Muscle layer of colon (tissue), 2 donors: Measurements from ENCODE around the gene UTF1.
"Not testable (repeated sequence)": the region's sequence is repeated elsewhere in the genome, so short reads cannot be mapped to it uniquely, and the experiment has no call there.

ENCODE experiments used
- H3K27ac ChIP-seq: one replicate; pipeline ENCODE4 v1.7.0; 2013; ENCODE audit warnings: low read depth, mild to moderate bottlenecking, low read length, moderate library complexity
- H3K27me3 ChIP-seq, 2 donors: one replicate each; pipeline ENCODE4 v1.7.0; 2013; ENCODE audit warnings: low read length in 2 of 2, mild to moderate bottlenecking in 2 of 2; ENCODE audit not compliant: insufficient read depth in 2 of 2, control insufficient read depth in 1 of 2
- H3K36me3 ChIP-seq: one replicate; pipeline ENCODE4 v1.7.0; 2013; ENCODE audit warnings: mild to moderate bottlenecking, low read length; ENCODE audit not compliant: insufficient read depth
- H3K4me1 ChIP-seq: one replicate; pipeline ENCODE4 v1.7.0; 2013; ENCODE audit warnings: mild to moderate bottlenecking, low read length; ENCODE audit not compliant: insufficient read depth
- H3K4me3 ChIP-seq, 2 donors: one replicate each; pipeline ENCODE4 v1.7.0; 2013; ENCODE audit warnings: low read length in 2 of 2, low read depth in 1 of 2, mild to moderate bottlenecking in 1 of 2, moderate library complexity in 1 of 2
- H3K9ac ChIP-seq: one replicate; pipeline ENCODE4 v1.7.0; 2013; ENCODE audit warnings: low read length
- H3K9me3 ChIP-seq: one replicate; pipeline ENCODE4 v1.7.0; 2013; ENCODE audit warnings: mild to moderate bottlenecking, low read length
- donor health status: abdominal sarcoma.
- donor health status: Adenocarcinoma of cecum.

Gene UTF1

GRCh38 chr10:133265052-133265451 lies 35.0 kb downstream of the UTF1 start:
- peaks cover 13% of the 10 kb centered on the region for H3K4me1 ChIP-seq
- not testable (repeated sequence) for H3K27ac ChIP-seq, H3K36me3 ChIP-seq, H3K9ac ChIP-seq, H3K4me3 ChIP-seq, H3K27me3 ChIP-seq, H3K9me3 ChIP-seq

DNA sequence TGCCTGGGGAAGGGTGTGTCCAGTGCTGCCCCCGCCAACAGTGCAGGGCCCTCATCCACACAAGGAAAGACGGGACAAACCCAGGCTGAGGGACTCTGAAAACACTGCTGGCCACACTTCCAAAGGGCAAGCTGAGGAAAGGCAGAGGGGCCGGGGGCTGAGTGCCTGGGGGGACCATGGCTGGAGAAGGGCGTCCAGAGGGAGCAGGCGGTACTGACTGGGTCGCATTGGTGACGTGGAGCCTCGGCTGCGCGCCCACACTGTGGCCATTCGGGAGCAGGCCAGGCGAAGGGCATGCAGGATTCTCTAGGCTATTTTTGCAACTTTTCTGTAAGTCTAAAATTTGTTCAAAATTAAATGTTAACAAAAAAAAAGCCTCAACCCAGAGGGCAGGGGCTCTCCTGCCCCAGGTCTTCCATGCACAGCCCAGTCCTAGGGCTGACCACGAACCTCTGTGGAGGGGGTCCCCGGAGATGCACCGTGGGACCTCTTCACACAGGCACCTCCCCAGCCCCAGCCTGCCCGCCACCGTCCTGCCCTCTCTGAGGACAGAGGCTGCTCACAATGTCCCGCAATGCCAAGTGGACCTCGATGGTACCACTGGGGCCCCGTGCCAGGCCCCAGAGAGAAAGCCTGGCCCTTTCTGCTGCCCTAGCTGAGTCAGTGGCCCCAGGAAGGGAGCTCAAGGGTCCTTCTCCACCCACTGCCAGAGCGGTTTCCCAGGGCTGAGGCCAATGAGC lies 36.2 kb downstream of the UTF1 start:
- H3K27ac ChIP-seq = no peak overlapping the region
- no peaks in the 10 kb centered on the region for H3K9me3 ChIP-seq
- no peak overlapping the region for H3K4me3 ChIP-seq
- H3K9ac ChIP-seq = no peak overlapping the region
- H3K36me3 ChIP-seq = no peaks in the 10 kb centered on the region
- H3K4me1 ChIP-seq = peaks cover 7% of the 10 kb centered on the region
- H3K27me3 ChIP-seq = no peaks in the 10 kb centered on the region

GRCh38 chr10:133267293-133267692 lies 37.3 kb downstream of the UTF1 start:
- Histone ChIP-seq H3K27me3 (no peaks in the 10 kb centered on the region), H3K36me3 (no peaks in the 10 kb centered on the region), H3K4me1 (peaks cover 3% of the 10 kb centered on the region), H3K4me3 (no peak overlapping the region), H3K9me3 (no peaks in the 10 kb centered on the region), H3K27ac (no peak overlapping the region), H3K9ac (no peak overlapping the region)

- H3K36me3 ChIP-seq = no peaks in the 10 kb centered on the region
- no peak overlapping the region for H3K4me3 ChIP-seq
- no peaks in the 10 kb centered on the region for H3K4me1 ChIP-seq
- no peaks in the 10 kb centered on the region for H3K27me3 ChIP-seq
- H3K27ac ChIP-seq = no peak overlapping the region
- H3K9me3 ChIP-seq = no peaks in the 10 kb centered on the region
- H3K9ac ChIP-seq = no peak overlapping the region
These were observed 37.8 kb downstream of the UTF1 start for GRCh38 chr10:133267829-133268228.

DNA sequence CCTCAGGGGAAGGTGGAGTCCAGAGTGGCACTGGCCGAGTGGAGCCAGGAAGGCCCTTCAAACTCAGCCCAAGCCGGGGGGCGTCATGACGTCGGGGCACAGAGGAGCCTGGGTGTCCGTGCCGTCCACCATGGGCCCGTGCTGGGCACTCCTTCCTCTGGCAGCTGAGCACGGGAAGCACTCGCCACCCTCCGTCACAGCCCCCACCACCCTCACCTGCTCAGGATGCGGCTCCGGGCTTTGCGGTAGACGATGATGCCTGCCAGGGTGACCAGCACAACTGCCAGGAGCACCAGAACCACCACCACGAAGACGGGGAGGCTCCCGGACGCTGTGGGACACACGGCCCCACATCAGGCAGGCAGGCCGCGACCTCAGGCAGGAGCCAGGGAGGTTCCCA lies 38.5 kb downstream of the UTF1 start:
- no peaks in the 10 kb centered on the region for H3K27me3 ChIP-seq
- no peak overlapping the region for H3K4me3 ChIP-seq
- no peak overlapping the region for H3K27ac ChIP-seq
- H3K9me3 ChIP-seq = no peaks in the 10 kb centered on the region
- no peaks in the 10 kb centered on the region for H3K4me1 ChIP-seq
- no peak overlapping the region for H3K9ac ChIP-seq
- no peaks in the 10 kb centered on the region for H3K36me3 ChIP-seq

- H3K27me3 ChIP-seq = no peaks in the 10 kb centered on the region
These were observed 39.4 kb downstream of the UTF1 start for GRCh38 chr10:133269367-133269766.

DNA sequence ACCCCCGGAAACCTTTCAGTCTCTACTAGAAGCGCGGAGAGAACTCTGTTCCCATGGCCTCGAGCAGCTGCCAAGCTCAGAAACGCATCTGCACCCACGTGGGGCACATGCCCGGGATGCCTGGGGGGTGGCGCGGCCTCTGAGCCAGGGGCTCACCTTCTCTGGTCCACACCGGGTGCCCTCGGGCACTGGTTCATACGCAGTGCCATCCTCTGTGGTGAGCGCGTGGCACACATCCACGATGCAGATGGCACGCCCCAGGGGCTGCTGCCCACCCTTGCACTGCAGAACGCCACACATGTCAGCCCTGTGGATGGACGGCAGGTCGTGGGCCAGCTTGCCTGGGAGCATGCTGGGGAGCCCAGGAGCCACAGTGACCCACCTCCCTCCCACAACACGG lies 40.2 kb downstream of the UTF1 start:
- no peak overlapping the region for H3K27ac ChIP-seq
- H3K4me3 ChIP-seq = no peak overlapping the region
- H3K27me3 ChIP-seq = peaks cover 0 to 7% of the 10 kb centered on the region in 2 donors
- no peaks in the 10 kb centered on the region for H3K9me3 ChIP-seq
- H3K36me3 ChIP-seq = no peaks in the 10 kb centered on the region
- no peak overlapping the region for H3K9ac ChIP-seq
- no peaks in the 10 kb centered on the region for H3K4me1 ChIP-seq

More at GRCh38 chr10:133269367-133269766, 39.4 kb downstream of the UTF1 start:
- H3K9me3 ChIP-seq = no peaks in the 10 kb centered on the region
- no peak overlapping the region for H3K4me3 ChIP-seq
- no peaks in the 10 kb centered on the region for H3K36me3 ChIP-seq
- no peak overlapping the region for H3K27ac ChIP-seq
- no peaks in the 10 kb centered on the region for H3K4me1 ChIP-seq
- no peak overlapping the region for H3K9ac ChIP-seq

DNA sequence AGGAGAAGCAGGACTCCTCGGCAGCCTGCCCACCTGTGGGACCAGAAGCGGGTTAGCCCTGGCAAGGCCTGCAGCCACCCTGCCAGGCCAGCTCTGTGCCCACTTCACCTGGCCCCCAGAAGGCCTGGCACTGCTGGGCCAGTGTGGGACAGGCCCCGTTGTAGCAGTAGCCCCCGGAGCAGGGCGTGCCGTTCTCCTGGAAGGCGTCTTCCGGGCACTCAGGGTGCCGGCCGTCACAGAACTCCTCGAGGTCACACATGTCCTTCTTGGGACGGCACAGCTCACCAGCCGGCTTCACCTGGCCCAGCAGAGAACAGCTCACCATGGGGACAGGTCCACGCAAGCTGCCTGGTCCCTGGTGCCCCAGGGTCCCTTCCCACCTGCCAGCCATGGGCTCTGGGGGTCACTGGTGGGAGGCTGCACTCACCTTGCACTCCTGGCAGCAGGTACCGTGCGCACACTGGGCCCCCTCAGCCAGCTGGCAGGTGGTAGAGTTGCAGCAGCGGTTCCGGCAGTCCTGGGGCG lies 40.8 kb downstream of the UTF1 start:
- H3K36me3 ChIP-seq = no peaks in the 10 kb centered on the region
- no peaks in the 10 kb centered on the region for H3K4me1 ChIP-seq
- no peak overlapping the region for H3K27ac ChIP-seq
- no peak overlapping the region for H3K4me3 ChIP-seq
- no peak overlapping the region for H3K9ac ChIP-seq
- H3K9me3 ChIP-seq = no peaks in the 10 kb centered on the region
- peaks cover 0 to 13% of the 10 kb centered on the region in 2 donors for H3K27me3 ChIP-seq

- Histone ChIP-seq H3K4me1 (no peaks in the 10 kb centered on the region), H3K4me3 (no peak overlapping the region), H3K36me3 (no peaks in the 10 kb centered on the region), H3K27me3 (peaks cover 0 to 22% of the 10 kb centered on the region in 2 donors), H3K9me3 (no peaks in the 10 kb centered on the region), H3K9ac (no peak overlapping the region), H3K27ac (no peak overlapping the region)
These were observed 41.7 kb downstream of the UTF1 start for GRCh38 chr10:133271521-133272300.

DNA sequence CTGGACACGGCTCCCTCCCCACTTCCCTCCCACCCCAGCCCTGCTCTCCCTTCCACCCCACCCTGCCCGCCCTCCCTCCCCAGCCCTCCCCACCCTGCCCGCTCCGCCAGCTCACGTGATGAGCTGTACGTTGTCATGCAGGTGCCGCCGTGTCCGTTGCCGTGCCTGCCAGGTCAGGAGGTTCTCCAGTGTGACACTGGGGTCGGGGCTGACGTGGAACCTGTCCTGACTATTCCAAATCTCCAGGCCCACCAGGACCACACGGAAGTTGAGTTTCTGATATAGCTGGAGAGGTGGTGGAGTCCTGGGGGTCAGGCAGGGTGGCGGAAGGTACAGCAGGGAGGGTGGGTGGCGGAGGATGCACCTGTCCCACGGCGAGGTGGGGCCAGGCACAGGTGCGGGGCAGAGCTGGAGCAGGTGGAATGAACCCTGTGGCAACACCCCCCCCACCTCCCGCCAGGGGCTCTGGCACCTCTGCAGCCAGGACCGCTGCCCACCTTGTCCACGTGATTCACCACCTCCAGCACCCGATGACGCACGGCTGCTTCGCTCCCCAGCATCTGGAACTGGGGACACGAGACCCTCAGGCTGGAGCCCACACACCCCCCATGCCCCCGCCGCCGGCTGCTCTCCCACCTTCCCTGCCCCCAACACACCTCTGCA lies 42.4 kb downstream of the UTF1 start:
- no peak overlapping the region for H3K27ac ChIP-seq
- no peaks in the 10 kb centered on the region for H3K9me3 ChIP-seq
- no peaks in the 10 kb centered on the region for H3K4me1 ChIP-seq
- peaks cover 0 to 29% of the 10 kb centered on the region in 2 donors for H3K27me3 ChIP-seq
- H3K36me3 ChIP-seq = no peaks in the 10 kb centered on the region
- no peak overlapping the region for H3K4me3 ChIP-seq
- no peak overlapping the region for H3K9ac ChIP-seq

DNA sequence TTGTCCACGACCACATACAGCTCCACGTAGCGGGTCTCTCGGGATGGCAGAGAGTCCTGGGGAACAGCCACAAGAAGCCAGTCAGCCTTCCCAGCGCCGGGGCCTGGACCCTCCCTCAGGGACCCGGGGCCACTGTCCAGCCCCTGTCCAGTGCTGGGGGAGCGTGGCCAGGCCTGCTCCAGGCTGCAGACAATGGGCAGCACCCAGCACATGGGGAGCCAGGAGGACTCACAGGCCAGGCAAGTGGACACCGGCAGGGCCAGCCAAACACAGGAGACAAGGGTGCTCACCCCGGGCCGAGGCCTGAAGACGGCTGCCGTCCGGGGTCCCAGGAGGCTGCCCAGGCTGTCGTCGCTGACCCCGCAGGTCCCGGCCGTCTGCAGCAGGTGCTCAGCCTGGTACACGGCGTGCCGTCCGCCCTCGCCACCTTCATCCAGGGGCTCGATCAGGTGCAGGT lies 43.0 kb downstream of the UTF1 start:
- Histone ChIP-seq H3K4me3 (no peak overlapping the region), H3K9ac (no peak overlapping the region), H3K27ac (no peak overlapping the region), H3K9me3 (no peaks in the 10 kb centered on the region), H3K36me3 (no peaks in the 10 kb centered on the region), H3K4me1 (no peaks in the 10 kb centered on the region), H3K27me3 (peaks cover 0 to 31% of the 10 kb centered on the region in 2 donors)
